OCI-LY3 (cell line): Measurements from ENCODE around the gene SCN8A.

Experiments
- CTCF ChIP-seq: fragments of 200-600, 300-600 bp; sonication (generic); IDR thresholded peaks from 2 replicates; pipeline ENCODE4 v1.5.1; 2014; ENCODE audit warnings: antibody characterized with exemption, low read length, low read depth
- EZH2phosphoT487 ChIP-seq: fragments of 200-600 bp; shearing (Covaris generic); IDR thresholded peaks from 2 replicates; pipeline ENCODE4 v1.6.1; 2018; ENCODE audit warnings: antibody characterized with exemption, mixed run types, low read depth

GRCh38 chr12:51692016-51692415 is 101.0 kb downstream of the SCN8A start:
- TF ChIP-seq EZH2phosphoT487: no peak
- no peak for TF ChIP-seq CTCF
